ENCODE measurements around the gene ARMH3.

DNA sequence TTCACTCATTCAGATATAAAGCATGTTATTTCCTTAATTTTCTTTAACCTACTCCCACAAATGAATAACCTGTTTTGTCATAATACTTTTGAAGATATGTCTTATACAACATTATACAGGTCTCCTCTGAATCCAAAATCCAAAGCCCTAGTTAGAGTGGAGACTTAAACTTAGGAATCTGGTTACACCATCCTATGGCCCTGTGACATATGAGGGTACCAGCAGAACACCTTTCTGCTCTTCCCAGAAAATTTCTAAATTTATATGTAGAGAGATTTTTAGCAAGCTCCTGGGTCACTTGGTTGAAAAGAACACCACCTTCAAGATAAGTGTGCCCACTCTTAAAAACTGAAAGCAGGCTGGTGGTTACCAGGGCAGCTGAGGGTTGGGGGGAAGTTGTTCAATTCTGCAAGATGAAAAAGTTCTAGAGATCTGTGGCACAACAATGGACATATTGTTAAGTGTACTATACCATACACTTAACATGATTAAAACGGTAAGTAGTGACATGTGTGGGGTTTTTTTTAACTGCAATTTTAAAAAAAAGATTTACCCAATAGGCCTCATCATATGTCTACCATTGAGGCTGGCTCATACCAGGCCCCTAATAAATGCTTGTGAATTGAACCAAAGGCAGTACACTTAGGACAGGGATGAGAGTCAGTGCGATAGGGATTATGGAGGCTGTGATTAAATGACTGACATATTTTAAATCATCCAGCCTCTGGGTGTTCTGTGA is 174.8 kb downstream of the ARMH3 start:
- no peak for TF ChIP-seq CTCF (conservative IDR thresholded peaks at IDR 0.05; ENCODE audit: low read depth in 2 of 2)
- no peak for TF ChIP-seq EZH2phosphoT487 (IDR thresholded peaks at IDR 0.05; ENCODE audit: unreplicated experiment)
- TF ChIP-seq, protein P1, sequence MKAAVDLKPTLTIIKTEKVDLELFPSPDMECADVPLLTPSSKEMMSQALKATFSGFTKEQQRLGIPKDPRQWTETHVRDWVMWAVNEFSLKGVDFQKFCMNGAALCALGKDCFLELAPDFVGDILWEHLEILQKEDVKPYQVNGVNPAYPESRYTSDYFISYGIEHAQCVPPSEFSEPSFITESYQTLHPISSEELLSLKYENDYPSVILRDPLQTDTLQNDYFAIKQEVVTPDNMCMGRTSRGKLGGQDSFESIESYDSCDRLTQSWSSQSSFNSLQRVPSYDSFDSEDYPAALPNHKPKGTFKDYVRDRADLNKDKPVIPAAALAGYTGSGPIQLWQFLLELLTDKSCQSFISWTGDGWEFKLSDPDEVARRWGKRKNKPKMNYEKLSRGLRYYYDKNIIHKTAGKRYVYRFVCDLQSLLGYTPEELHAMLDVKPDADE (IDR thresholded peaks at IDR 0.05), result no peak
- TF ChIP-seq JUNB (IDR thresholded peaks at IDR 0.05; ENCODE audit: unreplicated experiment), result no peak
- no peak for TF ChIP-seq REST (IDR thresholded peaks at IDR 0.05; ENCODE audit: unreplicated experiment)
- no peak for TF ChIP-seq EZH2 (IDR thresholded peaks at IDR 0.05; ENCODE audit: low read depth, unreplicated experiment)
- TF ChIP-seq POLR2AphosphoS5 (IDR thresholded peaks at IDR 0.05; ENCODE audit: low read depth), result no peak
- no peak for TF ChIP-seq STAT1 (IDR thresholded peaks at IDR 0.05; ENCODE audit: unreplicated experiment)
- TF ChIP-seq CREB1 (CRISPR knock-in tag; IDR thresholded peaks at IDR 0.05; ENCODE audit: low read depth), result no peak
- no peak for TF ChIP-seq ZNF114 (CRISPR knock-in tag; IDR thresholded peaks at IDR 0.05)
- TF ChIP-seq ZNF462 (CRISPR knock-in tag; IDR thresholded peaks at IDR 0.05), result no peak
- no peak for TF ChIP-seq ZNF331 (CRISPR knock-in tag; IDR thresholded peaks at IDR 0.05; ENCODE audit: low read depth)
- TF ChIP-seq NANOG (IDR thresholded peaks at IDR 0.05; ENCODE audit: borderline replicate concordance), result no peak
